Smooth muscle cell (in vitro differentiated cells): ENCODE results near the gene SLC4A1AP. TPM values are rescaled to one million over a fixed set of nuclear protein-coding genes. Genes with fewer than 3 reads are reported as not detected.

ENCODE experiments used
- DNase-seq: peaks from one replicate; lab custom pipeline; 2025; ENCODE audit not compliant: unreplicated experiment; lab: John Stamatoyannopoulos, UW
- H2AFZ ChIP-seq: fragments of 200-600 bp; sonication (generic); 2 replicates; pipeline ENCODE4 v1.6.0; 2016; ENCODE audit warnings: antibody characterized with exemption, low read depth, mild to moderate bottlenecking
- H3F3A ChIP-seq: fragments of 200-600 bp; sonication (generic); 2 replicates; pipeline ENCODE4 v1.6.0; 2017; ENCODE audit warnings: antibody characterized with exemption, low read depth
- H3K27ac ChIP-seq: fragments of 200-600 bp; sonication (generic); 2 replicates; pipeline ENCODE4 v1.5.1; 2016; ENCODE audit warnings: low read depth, mild to moderate bottlenecking
- H3K27me3 ChIP-seq: fragments of 200-600 bp; sonication (generic); 2 replicates; pipeline ENCODE4 v1.6.1; 2016; ENCODE audit warnings: low read depth, mild to moderate bottlenecking
- H3K36me3 ChIP-seq: fragments of 200-600 bp; sonication (generic); 2 replicates; pipeline ENCODE4 v1.5.1; 2016; ENCODE audit warnings: low read depth
- H3K4me1 ChIP-seq: fragments of 200-600 bp; sonication (generic); 2 replicates; pipeline ENCODE4 v1.5.1; 2016; ENCODE audit warnings: low read depth
- H3K4me2 ChIP-seq: fragments of 200-600 bp; sonication (generic); 2 replicates; pipeline ENCODE4 v1.6.0; 2016; ENCODE audit warnings: mild to moderate bottlenecking
- H3K4me3 ChIP-seq: fragments of 200-600 bp; sonication (generic); 2 replicates; pipeline ENCODE4 v1.5.1; 2016; ENCODE audit warnings: mild to moderate bottlenecking
- H3K79me2 ChIP-seq: fragments of 200-600 bp; sonication (generic); 2 replicates; pipeline ENCODE4 v1.6.0; 2016; ENCODE audit warnings: low read depth, mild to moderate bottlenecking
- H3K9ac ChIP-seq: fragments of 200-600 bp; sonication (generic); 2 replicates; pipeline ENCODE4 v1.6.0; 2016; ENCODE audit warnings: low read depth
- H3K9me3 ChIP-seq: fragments of 200-600 bp; sonication (generic); replicated peaks from 2 replicates; pipeline ENCODE4 v1.5.1; 2016; ENCODE audit warnings: low read depth
- H4K20me1 ChIP-seq: fragments of 200-600 bp; sonication (generic); 2 replicates; pipeline ENCODE4 v1.6.0; 2016; ENCODE audit warnings: low read depth
- WGBS: methylation state at CpG from one replicate; pipeline ENCODE4 v1.1.7; 2016; ENCODE audit warnings: low lambda C conversion rate; 5-methylcytosine and 5-hydroxymethylcytosine counted together
- polyA plus RNA-seq: library from polyadenylated mRNA; unstranded; fragments of >200 nt; fragmentation: Nextera tagmentation; extraction: Ambion mirVana; gene quantifications from 2 replicates; pipeline ENCODE4 v1.2.1, GENCODE V29; 2016
- total RNA-seq: library from RNA; depleted of rRNA; stranded (reverse); fragments of >200 nt; gene quantifications from 2 replicates; pipeline ENCODE4 v1.2.3, GENCODE V29; 2014
- TF ChIP-seq, protein P1 (sequence below): fragments of 200-600 bp; sonication (generic); IDR thresholded peaks from 2 replicates; pipeline ENCODE4 v1.5.1; 2017; ENCODE audit warnings: borderline replicate concordance, mild to moderate bottlenecking, antibody characterized with exemption; ENCODE audit not compliant: insufficient read depth, poor library complexity, severe bottlenecking

SLC4A1AP gene
- total and polyA plus RNA-seq, 2 experiments from 2014 or later, result 26.2 to 27.5 TPM

DNA sequence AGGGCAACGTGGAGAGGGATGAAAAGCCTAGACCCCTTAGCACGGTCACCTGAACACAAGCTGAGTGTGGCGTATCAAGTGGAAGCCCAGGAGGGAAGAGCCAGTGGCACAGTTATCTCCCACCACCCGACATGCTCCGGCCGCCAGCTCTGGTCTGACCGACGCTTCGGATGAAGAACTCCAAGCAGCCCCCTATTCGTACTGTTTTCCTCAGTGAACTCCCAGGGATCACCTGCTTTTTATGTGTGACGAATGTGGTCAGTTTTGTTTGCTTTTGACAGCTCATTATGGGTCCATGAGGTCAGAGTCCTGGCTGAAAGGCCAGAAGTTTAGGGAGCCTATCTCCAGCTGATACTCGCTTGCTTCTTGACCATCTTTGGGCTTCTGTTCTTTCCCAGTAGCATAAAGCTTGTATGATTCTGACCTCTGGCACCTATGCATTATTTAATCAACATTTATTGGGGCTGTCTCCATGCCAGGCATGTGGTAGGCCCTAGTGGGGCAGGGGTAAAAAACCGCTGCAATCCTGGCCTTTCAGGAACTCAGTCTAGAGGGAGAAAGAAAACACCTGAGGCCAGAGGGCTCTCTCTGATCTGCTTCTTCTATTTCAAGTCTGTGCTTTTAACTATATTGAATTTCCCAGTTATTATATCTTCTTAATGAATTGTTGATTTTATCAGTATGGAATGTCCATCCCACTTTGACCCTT is 74.8 kb downstream of the SLC4A1AP start:
- Histone ChIP-seq H3K9me3 (no peaks in the 10 kb centered on the region), H3F3A (peaks cover 13% of the 10 kb centered on the region), H2AFZ (peak overlapping the region; percentile 9), H3K4me3 (no peak overlapping the region), H3K36me3 (no peaks in the 10 kb centered on the region), H3K27ac (peak overlapping the region; percentile 86), H3K9ac (peak overlapping the region; percentile 6), H3K4me2 (peak overlapping the region; percentile 36), H3K27me3 (no peaks in the 10 kb centered on the region), H3K4me1 (peaks cover 13% of the 10 kb centered on the region), H4K20me1 (no peaks in the 10 kb centered on the region), H3K79me2 (no peaks in the 10 kb centered on the region)
- TF ChIP-seq, protein P1, sequence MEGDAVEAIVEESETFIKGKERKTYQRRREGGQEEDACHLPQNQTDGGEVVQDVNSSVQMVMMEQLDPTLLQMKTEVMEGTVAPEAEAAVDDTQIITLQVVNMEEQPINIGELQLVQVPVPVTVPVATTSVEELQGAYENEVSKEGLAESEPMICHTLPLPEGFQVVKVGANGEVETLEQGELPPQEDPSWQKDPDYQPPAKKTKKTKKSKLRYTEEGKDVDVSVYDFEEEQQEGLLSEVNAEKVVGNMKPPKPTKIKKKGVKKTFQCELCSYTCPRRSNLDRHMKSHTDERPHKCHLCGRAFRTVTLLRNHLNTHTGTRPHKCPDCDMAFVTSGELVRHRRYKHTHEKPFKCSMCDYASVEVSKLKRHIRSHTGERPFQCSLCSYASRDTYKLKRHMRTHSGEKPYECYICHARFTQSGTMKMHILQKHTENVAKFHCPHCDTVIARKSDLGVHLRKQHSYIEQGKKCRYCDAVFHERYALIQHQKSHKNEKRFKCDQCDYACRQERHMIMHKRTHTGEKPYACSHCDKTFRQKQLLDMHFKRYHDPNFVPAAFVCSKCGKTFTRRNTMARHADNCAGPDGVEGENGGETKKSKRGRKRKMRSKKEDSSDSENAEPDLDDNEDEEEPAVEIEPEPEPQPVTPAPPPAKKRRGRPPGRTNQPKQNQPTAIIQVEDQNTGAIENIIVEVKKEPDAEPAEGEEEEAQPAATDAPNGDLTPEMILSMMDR, result no peak
- WGBS, result 85% methylated on average over 13 of the region's 13 CpGs
- DNase-seq, result no peak

DNA sequence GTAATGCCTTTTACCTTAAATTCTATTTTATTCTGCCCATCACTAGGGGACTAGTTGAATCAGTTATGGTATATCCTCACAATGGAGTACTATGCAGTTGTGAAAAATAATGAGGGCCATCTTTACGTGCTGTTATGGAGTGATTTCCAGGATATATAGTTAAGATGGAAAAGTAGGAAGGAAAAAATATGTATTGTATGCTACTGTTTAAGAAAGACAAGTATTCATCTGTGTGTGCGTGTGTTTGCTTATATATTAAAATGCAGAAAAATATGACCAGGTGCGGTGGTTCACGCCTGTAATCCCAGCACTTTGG is 75.3 kb downstream of the SLC4A1AP start:
- H3K27ac ChIP-seq, result no peak overlapping the region
- WGBS, result 99% methylated on average over 4 of the region's 4 CpGs
- no peak for DNase-seq
- no peaks in the 10 kb centered on the region for H3K79me2 ChIP-seq
- no peaks in the 10 kb centered on the region for H3K27me3 ChIP-seq
- H3F3A ChIP-seq, result peaks cover 13% of the 10 kb centered on the region
- no peaks in the 10 kb centered on the region for H3K36me3 ChIP-seq
- H3K9ac ChIP-seq, result no peak overlapping the region
- peaks cover 13% of the 10 kb centered on the region for H3K4me1 ChIP-seq
- H2AFZ ChIP-seq, result no peak overlapping the region
- TF ChIP-seq, protein P1, result no peak
- H3K4me2 ChIP-seq, result no peak overlapping the region
- no peaks in the 10 kb centered on the region for H4K20me1 ChIP-seq
- H3K4me3 ChIP-seq, result no peak overlapping the region
- H3K9me3 ChIP-seq, result no peaks in the 10 kb centered on the region

DNA sequence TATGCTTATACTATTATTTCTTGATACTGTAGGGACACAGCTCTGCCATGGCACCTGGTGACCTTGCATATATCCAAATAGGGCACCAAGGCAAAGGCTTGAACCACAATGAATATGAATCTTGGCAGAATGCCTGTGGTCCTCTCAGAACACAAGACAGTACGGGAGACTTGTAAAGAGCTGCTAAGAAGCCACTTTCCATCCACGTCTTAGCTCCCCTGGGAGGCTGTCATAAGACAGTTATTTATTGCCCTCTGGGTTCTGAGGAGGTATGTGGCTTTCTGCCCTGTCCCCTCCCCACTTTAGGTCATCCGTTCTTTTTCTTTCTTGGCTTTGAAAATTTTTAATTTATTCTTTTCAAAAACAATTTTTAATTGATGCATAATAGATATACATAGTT is 78.0 kb downstream of the SLC4A1AP start:
- Histone ChIP-seq H3F3A (peaks cover 13% of the 10 kb centered on the region), H3K36me3 (no peaks in the 10 kb centered on the region), H4K20me1 (no peaks in the 10 kb centered on the region), H3K9me3 (no peaks in the 10 kb centered on the region), H3K4me3 (no peak overlapping the region), H3K9ac (no peak overlapping the region), H2AFZ (no peak overlapping the region), H3K27ac (no peak overlapping the region), H3K27me3 (no peaks in the 10 kb centered on the region), H3K79me2 (no peaks in the 10 kb centered on the region), H3K4me1 (no peaks in the 10 kb centered on the region), H3K4me2 (no peak overlapping the region)
- 78% methylated on average over 3 of the region's 3 CpGs for WGBS
- TF ChIP-seq, protein P1, result no peak
- DNase-seq, result no peak

DNA sequence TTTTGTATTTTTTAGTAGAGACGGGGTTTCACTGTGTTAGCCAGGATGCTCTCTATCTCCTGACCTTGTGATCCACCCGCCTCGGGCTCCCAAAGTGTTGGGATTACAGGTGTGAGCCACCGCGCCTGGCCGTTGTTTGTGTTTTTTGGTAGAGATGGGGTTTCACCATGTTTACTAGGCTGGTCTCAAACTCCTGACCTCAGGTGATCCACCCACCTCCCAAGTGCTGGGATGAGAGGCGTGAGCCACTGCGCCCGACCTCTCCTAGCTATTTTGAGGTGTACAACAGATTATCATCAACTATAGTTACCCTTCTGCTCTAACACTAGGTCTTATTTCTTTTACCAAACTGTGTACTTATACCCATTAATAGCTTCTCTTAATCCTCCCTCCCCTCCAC is 78.9 kb downstream of the SLC4A1AP start:
- WGBS, result 95% methylated on average over 9 of the region's 9 CpGs
- Histone ChIP-seq H3K4me2 (no peak overlapping the region), H3K4me1 (no peaks in the 10 kb centered on the region), H3K9me3 (no peaks in the 10 kb centered on the region), H3F3A (peaks cover 7% of the 10 kb centered on the region), H4K20me1 (no peaks in the 10 kb centered on the region), H3K4me3 (no peak overlapping the region), H3K27ac (no peak overlapping the region), H3K79me2 (no peaks in the 10 kb centered on the region), H3K36me3 (no peaks in the 10 kb centered on the region), H3K9ac (no peak overlapping the region), H2AFZ (no peak overlapping the region), H3K27me3 (no peaks in the 10 kb centered on the region)
- TF ChIP-seq, protein P1, result no peak
- no peak for DNase-seq
